ENCODE measurements around the gene BMP8A. TPM values are rescaled to one million over a fixed set of nuclear protein-coding genes. Genes with fewer than 3 reads are reported as not detected.
A peak's percentile ranks its signal among the peaks of the same experiment; 100 is the strongest.
"Not testable (repeated sequence)": the region's sequence is repeated elsewhere in the genome, so short reads cannot be mapped to it uniquely, and the experiment has no call there.

BMP8A gene, protein sequence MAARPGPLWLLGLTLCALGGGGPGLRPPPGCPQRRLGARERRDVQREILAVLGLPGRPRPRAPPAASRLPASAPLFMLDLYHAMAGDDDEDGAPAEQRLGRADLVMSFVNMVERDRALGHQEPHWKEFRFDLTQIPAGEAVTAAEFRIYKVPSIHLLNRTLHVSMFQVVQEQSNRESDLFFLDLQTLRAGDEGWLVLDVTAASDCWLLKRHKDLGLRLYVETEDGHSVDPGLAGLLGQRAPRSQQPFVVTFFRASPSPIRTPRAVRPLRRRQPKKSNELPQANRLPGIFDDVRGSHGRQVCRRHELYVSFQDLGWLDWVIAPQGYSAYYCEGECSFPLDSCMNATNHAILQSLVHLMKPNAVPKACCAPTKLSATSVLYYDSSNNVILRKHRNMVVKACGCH
- total RNA-seq (1 to 10 TPM in 2 of 4 donors, under 1 TPM in 2; 0.27 to 3.2 (median 0.99) TPM), polyA plus RNA-seq (under 1 TPM in 2 of 3 donors, not detected in 1; 0.60 to 0.79 TPM)

DNA sequence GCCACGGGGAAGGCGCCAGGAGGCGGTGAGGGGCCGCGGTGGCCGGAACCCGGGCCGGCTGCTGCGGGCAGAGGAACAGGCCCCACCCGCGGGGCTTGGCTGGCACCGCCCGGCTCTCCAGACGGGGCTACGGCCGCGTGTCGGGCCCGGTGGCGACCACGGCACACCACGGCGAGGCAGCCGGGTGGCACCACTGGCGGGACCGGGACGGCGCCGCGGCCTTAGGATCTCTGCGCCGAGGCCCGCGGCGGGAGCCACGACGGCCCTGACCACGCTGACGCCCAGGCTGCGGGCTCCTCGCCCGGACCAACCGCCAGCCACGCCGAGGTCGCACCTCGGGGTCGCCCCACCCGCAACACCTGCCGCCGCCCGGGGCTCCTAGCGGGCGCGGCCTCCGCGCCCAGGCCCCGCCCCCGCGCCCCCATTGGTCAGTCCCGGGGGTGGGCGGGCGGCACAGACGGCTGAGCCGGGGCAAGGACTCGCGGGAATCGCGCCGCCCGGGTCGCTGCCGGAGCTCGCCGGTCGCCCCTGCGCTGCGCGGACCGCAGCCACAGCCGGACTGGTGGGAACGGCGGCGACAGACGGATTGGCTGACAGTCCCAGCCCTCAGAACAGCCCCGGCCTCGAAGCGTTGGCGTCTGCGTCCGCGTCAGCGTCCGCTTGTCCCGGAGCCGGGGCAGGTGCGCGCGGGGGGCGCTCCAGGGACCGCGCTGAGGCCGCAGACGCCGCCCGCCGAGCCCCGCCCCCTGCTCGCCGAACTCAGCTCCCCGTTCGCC is at the start of gene BMP8A:
Gene BMP8A, plus strand, starts transcription at position 491 of the 776 bp plus-strand sequence. CDS start 356 bp downstream, outside the sequence.
- intact Hi-C loops (cut with DNase I): no loop called here
- Histone ChIP-seq H3K36me3 (peaks cover 0 to 17% (median 13%) of the 10 kb centered on the region in 4 donors), H3K27ac (no peak within 1 kb of the TSS), H3K27me3 (peaks cover 10 to 32% (median 25%) of the 10 kb centered on the region in 3 donors), H3K9me3 (no peaks in the 10 kb centered on the region), H3K4me3 (peak within 1 kb of the TSS; percentile 12 to 50 (median 46)), H3K4me1 (peaks cover 0 to 17% (median 14%) of the 10 kb centered on the region in 4 donors)
- TF ChIP-seq EP300 (IDR thresholded peaks at IDR 0.05): no peak
- TF ChIP-seq POLR2A (IDR thresholded peaks at IDR 0.05): no peak
- TF ChIP-seq CTCF (IDR thresholded peaks at IDR 0.05): no peak
- TF ChIP-seq POLR2AphosphoS5 (IDR thresholded peaks at IDR 0.05): no peak
- peak; percentile 75 for DNase-seq
- WGBS, 2 donors: 1% methylated on average over 112 of the region's 112 CpGs

- TF ChIP-seq EP300 (IDR thresholded peaks at IDR 0.05) (no peak), POLR2AphosphoS5 (IDR thresholded peaks at IDR 0.05) (no peak), POLR2A (IDR thresholded peaks at IDR 0.05) (no peak), CTCF (IDR thresholded peaks at IDR 0.05) (no peak)
- H3K4me1 ChIP-seq: no peaks in the 10 kb centered on the region
- no peak overlapping the region for H3K27ac ChIP-seq
- no peak overlapping the region for H3K4me3 ChIP-seq
- H3K27me3 ChIP-seq: no peaks in the 10 kb centered on the region
- no peak for DNase-seq
- no peaks in the 10 kb centered on the region for H3K9me3 ChIP-seq
- intact Hi-C loops (cut with DNase I): no loop called here
- H3K36me3 ChIP-seq: peaks cover 44 to 100% (median 78%) of the 10 kb centered on the region in 4 donors
Measured at GRCh38 chr1:39441797-39442196, 49.6 kb upstream of the BMP8A start.

GRCh38 chr1:39445573-39445972 is 45.9 kb upstream of the BMP8A start:
- no peaks in the 10 kb centered on the region for H3K27me3 ChIP-seq
- no peak for DNase-seq
- intact Hi-C loops (cut with DNase I): no loop called here
- H3K4me3 ChIP-seq: no peak overlapping the region
- WGBS, 2 donors: 98 to 99% methylated on average over 2 of the region's 2 CpGs
- H3K4me1 ChIP-seq: peaks cover 0 to 3% (median 1%) of the 10 kb centered on the region in 4 donors
- H3K27ac ChIP-seq: no peak overlapping the region
- H3K36me3 ChIP-seq: peaks cover 43 to 100% (median 86%) of the 10 kb centered on the region in 4 donors
- TF ChIP-seq POLR2AphosphoS5 (IDR thresholded peaks at IDR 0.05) (no peak), CTCF (IDR thresholded peaks at IDR 0.05) (no peak), POLR2A (IDR thresholded peaks at IDR 0.05) (no peak), EP300 (IDR thresholded peaks at IDR 0.05) (no peak)
- no peaks in the 10 kb centered on the region for H3K9me3 ChIP-seq

DNA sequence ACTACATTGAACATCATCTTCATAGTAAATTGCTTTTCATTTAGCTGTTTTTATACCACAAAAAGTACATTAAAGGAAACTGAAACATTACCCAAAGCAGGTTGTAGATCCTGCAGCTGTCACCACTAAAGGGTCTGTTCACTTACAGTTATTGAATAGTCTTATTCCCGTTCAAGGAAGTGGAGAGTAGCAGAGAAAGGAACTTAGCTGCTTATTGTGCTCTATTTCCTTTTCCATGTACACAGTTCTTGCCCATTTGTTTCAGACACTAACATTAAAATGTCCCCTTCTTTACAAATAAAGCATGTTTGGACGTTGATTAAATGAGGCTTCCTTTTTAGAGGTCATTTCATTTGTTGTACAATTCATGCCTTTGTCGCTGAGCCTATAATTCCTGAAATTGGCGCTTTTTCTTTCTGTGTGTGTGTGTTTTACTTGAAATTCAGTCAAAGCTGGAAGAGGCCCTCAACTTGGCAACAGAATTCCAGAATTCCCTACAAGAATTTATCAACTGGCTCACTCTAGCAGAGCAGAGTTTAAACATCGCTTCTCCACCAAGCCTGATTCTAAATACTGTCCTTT is 44.4 kb upstream of the BMP8A start:
- Histone ChIP-seq H3K4me1 (peaks cover 0 to 3% (median 1%) of the 10 kb centered on the region in 4 donors), H3K9me3 (no peaks in the 10 kb centered on the region), H3K4me3 (no peak overlapping the region), H3K27ac (no peak overlapping the region), H3K36me3 (peaks cover 46 to 100% (median 85%) of the 10 kb centered on the region in 4 donors), H3K27me3 (no peaks in the 10 kb centered on the region)
- intact Hi-C loops (cut with DNase I): no loop called here
- DNase-seq: no peak
- TF ChIP-seq EP300 (IDR thresholded peaks at IDR 0.05) (no peak), CTCF (IDR thresholded peaks at IDR 0.05) (no peak), POLR2A (IDR thresholded peaks at IDR 0.05) (no peak), POLR2AphosphoS5 (IDR thresholded peaks at IDR 0.05) (no peak)
- 88 to 91% methylated on average over 5 of the region's 5 CpGs for WGBS, 2 donors

DNA sequence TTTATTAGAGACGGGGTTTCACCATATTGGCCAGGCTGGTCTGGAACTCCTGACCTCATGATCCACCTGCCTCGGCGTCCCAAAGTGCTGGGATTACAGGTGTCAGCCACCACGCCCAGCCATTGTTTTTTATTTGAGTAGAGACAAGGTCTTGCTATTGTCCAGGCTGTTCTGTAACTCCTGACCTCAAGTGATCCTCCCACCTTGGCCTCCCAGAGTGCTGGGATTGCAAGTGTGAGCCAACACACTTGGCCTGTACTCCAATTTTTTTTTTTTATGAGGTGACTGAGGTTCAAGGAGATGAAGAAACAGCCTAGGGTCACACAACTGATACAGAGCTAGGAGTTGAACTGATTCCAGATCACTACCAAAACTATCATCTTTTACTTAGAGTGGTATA is 41.4 kb upstream of the BMP8A start:
- peaks cover 52 to 100% (median 86%) of the 10 kb centered on the region in 4 donors for H3K36me3 ChIP-seq
- WGBS, 2 donors: 73 to 93% methylated on average over 4 of the region's 4 CpGs
- H3K9me3 ChIP-seq; H3K4me1 ChIP-seq; DNase-seq; H3K27me3 ChIP-seq; intact Hi-C loops (cut with DNase I); H3K27ac ChIP-seq; H3K4me3 ChIP-seq: not testable (repeated sequence)

Data from sigmoid colon (tissue), 7 donors.